RCC 7860 (cell line): ENCODE results near the gene CYP27A1.
A peak's percentile ranks its signal among the peaks of the same experiment; 100 is the strongest.
"Not testable (repeated sequence)": the region's sequence is repeated elsewhere in the genome, so short reads cannot be mapped to it uniquely, and the experiment has no call there.

Experiments used
- DNase-seq: peaks from one replicate; pipeline ENCODE4 v3.0.0-alpha.2; 2015; ENCODE audit warnings: low spot score
- FAIRE-seq: peaks from 2 replicates; lab custom pipeline; 2012; peaks lifted over from hg19 to GRCh38; lab: Jason Lieb, UNC

CYP27A1 gene

GRCh38 chr2:218772759-218773158, 9.2 kb upstream of the CYP27A1 start:
- DNase-seq, FAIRE-seq: not testable (repeated sequence)

DNA sequence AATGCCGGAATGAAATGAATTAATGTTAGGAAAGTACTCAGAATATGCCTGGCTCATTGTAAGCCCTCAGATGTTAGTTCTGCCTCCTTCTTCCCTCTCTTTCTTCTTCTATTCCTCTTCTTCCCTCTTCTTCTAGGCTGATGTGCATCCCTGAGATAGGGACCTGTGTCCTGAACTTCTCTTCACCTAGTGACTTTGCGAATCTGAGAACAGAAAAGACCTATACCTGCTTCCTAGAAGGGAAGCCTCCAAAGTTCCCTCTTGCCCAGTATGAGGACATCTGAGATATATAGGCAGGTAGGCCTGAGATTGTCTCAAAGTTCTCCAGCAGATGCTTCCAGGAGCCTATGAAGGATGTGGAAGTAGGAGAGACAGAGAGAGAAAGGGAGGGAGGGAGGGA, 8.1 kb upstream of the CYP27A1 start:
- DNase-seq, result no peak
- FAIRE-seq, result no peak

DNA sequence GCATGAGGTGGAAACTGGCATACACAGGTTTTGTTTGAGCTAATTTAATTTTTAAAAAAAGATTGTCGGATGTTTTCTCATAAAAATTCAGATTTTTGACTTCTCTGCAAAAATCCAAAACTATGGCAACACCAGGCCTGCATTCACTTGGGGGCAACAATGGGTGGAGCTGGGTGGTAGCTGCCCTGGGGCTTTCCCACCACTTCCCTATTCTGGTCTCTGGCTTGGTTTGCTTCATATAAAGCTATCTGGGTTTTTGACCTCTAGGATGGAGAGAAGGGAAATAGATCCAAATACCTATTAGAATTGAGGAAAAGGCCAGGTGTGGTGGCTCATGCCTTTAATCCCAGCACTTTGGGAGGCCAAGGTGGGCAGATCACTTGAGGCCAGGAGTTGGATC, 5.5 kb upstream of the CYP27A1 start:
- DNase-seq (no peak), FAIRE-seq (no peak)

DNA sequence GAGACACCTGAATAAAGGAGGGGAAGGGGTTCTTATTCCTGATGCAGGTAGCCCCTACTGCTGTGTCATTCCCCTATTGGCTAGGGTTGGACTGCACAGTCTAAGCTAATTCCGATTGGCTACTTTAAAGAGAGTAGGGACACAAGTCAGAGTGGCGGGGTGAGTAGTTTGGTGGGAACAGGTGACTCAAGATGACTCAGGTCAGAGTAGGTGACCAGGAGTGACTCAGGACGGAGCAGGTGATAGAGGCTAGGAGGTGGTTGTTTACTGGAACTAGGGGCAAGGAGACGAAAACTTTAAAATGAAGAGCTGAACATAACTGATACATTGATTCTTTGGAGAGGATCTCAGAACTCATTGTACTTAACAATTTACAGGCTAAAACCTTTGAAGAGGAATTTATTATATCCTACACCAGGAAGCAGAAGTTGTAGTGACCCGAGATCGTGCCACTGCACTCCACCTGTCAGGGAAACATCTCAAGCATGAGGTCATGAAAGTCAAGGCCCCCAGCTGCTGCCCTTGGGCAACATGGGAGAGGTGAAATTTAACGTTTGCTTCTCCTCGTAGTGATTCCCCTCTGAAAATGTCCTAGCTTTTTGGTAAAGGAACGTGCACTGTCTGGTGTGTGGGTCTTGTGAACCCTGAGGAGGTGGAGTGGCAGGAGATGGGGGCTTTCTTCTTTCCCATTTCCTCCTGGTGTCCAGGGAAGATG, 4.5 kb upstream of the CYP27A1 start:
- FAIRE-seq (no peak), DNase-seq (no peak)

DNA sequence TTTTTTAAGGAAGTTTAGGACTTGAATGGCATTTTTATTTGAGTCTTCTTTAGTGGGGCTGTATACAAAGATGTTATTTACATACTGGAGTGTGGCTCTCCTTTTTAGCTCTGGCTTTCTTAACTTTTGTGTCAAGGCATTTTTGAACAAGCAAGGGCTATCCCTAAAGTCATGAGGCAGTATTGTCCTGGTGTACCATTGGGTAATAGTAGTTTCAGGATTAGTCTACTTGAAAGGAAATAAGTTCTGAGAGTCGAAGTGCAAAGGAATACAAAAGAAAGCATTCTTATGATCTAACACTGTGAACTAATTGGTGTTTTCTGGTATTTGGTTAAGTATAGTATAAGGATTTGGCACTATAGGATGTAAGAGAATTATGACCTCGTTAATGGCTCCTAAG, 1.9 kb upstream of the CYP27A1 start:
- FAIRE-seq (no peak), DNase-seq (no peak)

GRCh38 chr2:218780851-218781690, 876 bp upstream of the CYP27A1 start:
- DNase-seq (no peak), FAIRE-seq (no peak)

GRCh38 chr2:218782528-218782844, 539 bp downstream of the CYP27A1 start:
- FAIRE-seq (no peak), DNase-seq (no peak)

GRCh38 chr2:218783688-218784087, 1.7 kb downstream of the CYP27A1 start:
- no peak for FAIRE-seq
- no peak for DNase-seq

GRCh38 chr2:218785103-218785502, 3.2 kb downstream of the CYP27A1 start:
- no peak for FAIRE-seq
- no peak for DNase-seq

GRCh38 chr2:218786133-218786532, 4.2 kb downstream of the CYP27A1 start:
- FAIRE-seq (no peak), DNase-seq (no peak)

DNA sequence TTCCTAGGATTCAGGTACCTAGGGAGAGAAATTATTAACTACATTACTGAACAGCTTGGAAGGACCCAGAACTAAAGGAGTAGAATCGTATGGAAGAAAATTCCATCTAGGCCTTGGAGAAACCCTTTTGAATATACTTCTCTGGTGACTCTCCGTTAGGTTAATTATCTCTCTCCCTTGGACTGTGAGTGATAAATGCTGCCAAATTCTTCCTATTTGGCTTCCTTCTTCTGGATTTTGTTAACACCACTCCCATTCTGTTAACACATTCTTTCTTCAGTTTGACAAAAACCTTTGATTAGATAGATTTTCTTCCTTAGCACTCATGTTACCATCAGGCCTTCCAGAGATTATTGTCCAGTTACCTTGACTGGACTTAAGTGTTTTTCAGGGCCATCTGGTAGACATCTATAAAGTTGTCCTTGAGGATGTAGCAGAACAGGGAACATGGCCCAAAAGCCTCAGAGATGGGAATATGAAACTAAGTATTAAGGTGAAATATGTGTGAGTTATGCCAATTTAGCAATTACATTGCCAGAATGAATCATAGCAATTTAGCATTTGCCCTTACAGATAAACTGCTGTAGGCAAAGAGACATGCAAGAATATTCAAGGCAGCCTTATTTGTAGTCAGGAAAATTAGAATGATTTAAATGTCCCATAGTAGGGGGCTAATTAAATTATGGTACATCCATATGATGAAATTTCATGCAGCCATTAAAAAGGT, 6.7 kb downstream of the CYP27A1 start:
- FAIRE-seq (no peak), DNase-seq (no peak)

DNA sequence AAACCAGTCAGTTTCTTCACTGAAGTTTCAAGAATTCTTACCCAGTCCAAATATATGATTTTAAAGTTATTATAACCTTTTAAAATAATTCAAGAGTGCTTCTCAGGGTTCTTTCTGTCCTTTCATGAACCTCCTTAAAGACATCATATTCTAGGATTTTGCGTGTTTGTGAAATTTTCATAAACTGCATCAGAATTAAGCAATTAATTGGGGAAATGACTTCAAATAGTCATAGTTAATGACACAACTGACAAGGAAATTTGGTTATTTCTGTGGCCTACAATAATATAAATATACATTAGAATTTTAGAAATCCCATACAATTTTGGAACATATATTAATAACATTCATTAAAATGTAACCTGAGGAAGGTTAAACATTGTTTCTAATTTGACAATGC, 10.5 kb downstream of the CYP27A1 start:
- no peak for FAIRE-seq
- DNase-seq, result no peak

- DNase-seq, result no peak
- no peak for FAIRE-seq
These were observed 14.7 kb downstream of the CYP27A1 start for GRCh38 chr2:218796691-218797090.

GRCh38 chr2:218798767-218799504, 17.0 kb downstream of the CYP27A1 start:
- FAIRE-seq, result no peak
- DNase-seq, result no peak

- FAIRE-seq (no peak), DNase-seq (no peak)
These were observed 18.0 kb downstream of the CYP27A1 start for GRCh38 chr2:218799990-218800389.

DNA sequence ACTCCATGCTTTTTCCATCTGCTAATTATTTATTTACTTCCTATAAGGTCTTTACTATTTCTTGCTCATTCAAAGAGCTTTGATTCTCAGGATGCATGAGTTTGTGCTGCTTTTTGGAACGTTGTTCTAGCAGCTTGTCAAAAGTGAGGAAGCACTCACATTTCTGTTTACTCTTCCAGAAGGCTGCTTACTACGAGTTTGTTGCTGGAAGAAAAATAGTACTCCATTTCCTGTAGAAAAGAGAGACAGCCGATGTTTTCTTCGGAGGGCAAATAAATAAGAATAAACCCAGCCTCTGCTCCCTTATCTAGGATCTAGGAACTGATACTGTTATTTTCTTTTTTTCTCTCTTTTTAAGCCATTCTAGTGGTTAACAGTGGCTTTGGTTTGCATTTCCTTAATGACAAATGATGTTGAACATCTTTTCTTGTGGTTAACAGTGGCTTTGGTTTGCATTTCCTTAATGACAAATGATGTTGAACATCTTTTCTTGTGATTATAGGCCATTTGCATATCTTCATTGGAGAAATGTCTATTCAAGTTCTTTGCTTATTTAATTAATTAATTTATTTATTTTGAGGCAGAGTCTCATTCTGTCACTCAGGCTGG, 20.5 kb downstream of the CYP27A1 start:
- FAIRE-seq (no peak), DNase-seq (no peak)

DNA sequence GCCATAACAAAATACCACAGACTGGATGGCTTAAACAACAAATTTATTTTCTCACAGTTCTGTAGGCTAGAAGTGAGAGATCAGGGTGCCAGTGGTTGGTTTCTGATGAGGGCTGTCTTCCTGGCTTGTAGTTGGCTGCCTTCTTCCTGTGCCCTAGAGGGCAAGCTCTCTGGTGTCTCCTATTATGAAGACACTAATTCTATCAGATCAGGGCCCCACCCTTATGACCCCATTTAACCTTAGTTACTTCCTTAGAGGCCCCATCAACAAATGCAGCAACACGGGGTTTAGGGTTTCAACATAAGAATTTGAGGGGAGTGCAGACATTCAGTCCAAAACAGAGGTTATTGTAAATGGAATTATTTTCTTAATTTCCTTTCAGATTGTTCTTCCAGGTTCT, 22.9 kb downstream of the CYP27A1 start:
- no peak for FAIRE-seq
- no peak for DNase-seq

DNA sequence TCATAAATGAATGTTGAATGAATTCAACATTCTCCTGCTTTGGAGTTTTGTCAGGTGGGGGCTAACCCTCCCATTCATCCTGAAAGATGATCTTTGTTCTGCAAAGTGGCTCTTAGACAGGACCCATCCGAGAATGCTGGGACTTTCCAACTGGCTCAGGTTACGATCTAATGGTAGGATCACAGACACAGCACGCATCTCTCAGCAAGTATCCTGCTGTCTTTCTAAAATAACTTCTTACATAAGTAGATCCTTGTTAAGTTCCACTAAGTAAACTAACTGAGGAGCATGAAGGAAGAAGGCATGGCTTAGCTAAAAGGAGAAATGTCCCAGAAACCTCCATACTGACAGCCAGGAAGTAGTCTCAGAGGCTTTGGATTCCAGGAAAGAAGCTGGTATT, 23.7 kb downstream of the CYP27A1 start:
- DNase-seq (no peak), FAIRE-seq (no peak)

GRCh38 chr2:218806346-218806978, 24.5 kb downstream of the CYP27A1 start:
- DNase-seq (peak; percentile 91), FAIRE-seq (peak; percentile 89)

- FAIRE-seq, result no peak
- DNase-seq, result no peak
These were observed 25.7 kb downstream of the CYP27A1 start for GRCh38 chr2:218807626-218808025.
